ENCODE results near the gene ZNF341. TPM values are rescaled to one million over a fixed set of nuclear protein-coding genes. Genes with fewer than 3 reads are reported as not detected.

Gene ZNF341
- total and polyA plus RNA-seq, 2 donors (not counting 1 experiment from before 2014, with no cell fraction given): 9.1 to 10.9 TPM

DNA sequence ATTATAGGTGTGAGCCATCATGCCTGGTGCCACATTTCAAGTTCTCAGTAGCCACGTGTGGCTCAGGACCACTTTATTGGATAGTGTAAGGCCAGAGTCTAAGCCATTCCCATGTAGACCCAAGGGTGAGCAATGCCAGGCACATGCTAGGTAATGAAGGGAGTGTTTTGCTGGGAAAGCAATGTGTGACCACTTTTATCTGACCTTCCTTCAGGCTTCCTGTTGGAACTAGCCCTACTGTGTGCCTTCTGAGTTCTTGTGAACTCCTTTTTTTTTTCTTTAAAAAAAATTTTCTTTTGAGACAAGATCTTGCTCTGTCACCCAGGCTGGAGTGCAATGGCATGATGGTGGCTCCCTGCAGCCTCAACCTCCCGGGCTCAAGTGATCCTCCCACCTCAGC lies 33.3 kb downstream of the ZNF341 start:
- no peaks in the 10 kb centered on the region for H3K27me3 Mint-ChIP-seq
- ChIA-PET POLR2A (no interaction called here), CTCF (no interaction called here)
- Histone ChIP-seq H3K36me3 (replicated peaks in 1 of 2; ENCODE audit: control extremely low read depth in 1 of 2, control insufficient read depth in 1 of 2, extremely low read depth in 1 of 2, insufficient read depth in 2 of 2, low read length in 1 of 2) (peaks cover 0 to 21% of the 10 kb centered on the region in 2 experiments), H3K4me1 (ENCODE audit: control insufficient read depth in 2 of 2, insufficient read depth in 2 of 2, low read length in 2 of 2) (no peaks in the 10 kb centered on the region), H4K20me1 (ENCODE audit: control insufficient read depth, insufficient read depth, low read length, poor library complexity, severe bottlenecking) (no peaks in the 10 kb centered on the region), H3K9me3 (ENCODE audit: control extremely low read depth in 1 of 3, control insufficient read depth in 2 of 3, insufficient read depth in 1 of 3, low read length in 2 of 3) (no peaks in the 10 kb centered on the region), H3K79me2 (ENCODE audit: control insufficient read depth, insufficient read depth, low read length) (no peaks in the 10 kb centered on the region), H3K27me3 (replicated peaks in 1 of 4; ENCODE audit: control extremely low read depth in 1 of 4, control insufficient read depth in 3 of 4, insufficient read depth in 4 of 4, low read length in 3 of 4) (no peaks in the 10 kb centered on the region), H3K27ac (ENCODE audit: low read length in 2 of 2) (no peak overlapping the region), H2AFZ (ENCODE audit: insufficient read depth, low read depth, low read length, poor library complexity, severe bottlenecking) (no peak overlapping the region), H3K9ac (ENCODE audit: low read length) (no peak overlapping the region), H3K4me2 (replicated peaks; ENCODE audit: low read depth, low read length, poor library complexity, severe bottlenecking) (no peak overlapping the region), H3K4me3 (ENCODE audit: control extremely low read depth in 1 of 5, extremely low read depth in 1 of 5, insufficient read depth in 1 of 5, low read depth in 2 of 5, low read length in 4 of 5) (no peak overlapping the region)
- H3K9me3 Mint-ChIP-seq (ENCODE audit: insufficient read depth): no peaks in the 10 kb centered on the region
- H3K4me1 Mint-ChIP-seq: peaks cover 3% of the 10 kb centered on the region
- TF ChIP-seq, protein P1, sequence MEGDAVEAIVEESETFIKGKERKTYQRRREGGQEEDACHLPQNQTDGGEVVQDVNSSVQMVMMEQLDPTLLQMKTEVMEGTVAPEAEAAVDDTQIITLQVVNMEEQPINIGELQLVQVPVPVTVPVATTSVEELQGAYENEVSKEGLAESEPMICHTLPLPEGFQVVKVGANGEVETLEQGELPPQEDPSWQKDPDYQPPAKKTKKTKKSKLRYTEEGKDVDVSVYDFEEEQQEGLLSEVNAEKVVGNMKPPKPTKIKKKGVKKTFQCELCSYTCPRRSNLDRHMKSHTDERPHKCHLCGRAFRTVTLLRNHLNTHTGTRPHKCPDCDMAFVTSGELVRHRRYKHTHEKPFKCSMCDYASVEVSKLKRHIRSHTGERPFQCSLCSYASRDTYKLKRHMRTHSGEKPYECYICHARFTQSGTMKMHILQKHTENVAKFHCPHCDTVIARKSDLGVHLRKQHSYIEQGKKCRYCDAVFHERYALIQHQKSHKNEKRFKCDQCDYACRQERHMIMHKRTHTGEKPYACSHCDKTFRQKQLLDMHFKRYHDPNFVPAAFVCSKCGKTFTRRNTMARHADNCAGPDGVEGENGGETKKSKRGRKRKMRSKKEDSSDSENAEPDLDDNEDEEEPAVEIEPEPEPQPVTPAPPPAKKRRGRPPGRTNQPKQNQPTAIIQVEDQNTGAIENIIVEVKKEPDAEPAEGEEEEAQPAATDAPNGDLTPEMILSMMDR (IDR thresholded peaks at IDR 0.05): no peak
- TF ChIP-seq EZH2 (IDR thresholded peaks at IDR 0.05; ENCODE audit: borderline replicate concordance, insufficient read depth, low read depth, low read length, poor library complexity, severe bottlenecking): no peak
- 100% methylated on average over 1 of the region's 2 CpGs for WGBS (ENCODE audit: insufficient coverage)
- DNase-seq: no peak
- intact Hi-C loops (cut with micrococcal nuclease): no loop called here
- ATAC-seq (ENCODE audit: low read depth): no peak
- no peak overlapping the region for H3K4me3 Mint-ChIP-seq
- H3K27ac Mint-ChIP-seq: no peak overlapping the region

DNA sequence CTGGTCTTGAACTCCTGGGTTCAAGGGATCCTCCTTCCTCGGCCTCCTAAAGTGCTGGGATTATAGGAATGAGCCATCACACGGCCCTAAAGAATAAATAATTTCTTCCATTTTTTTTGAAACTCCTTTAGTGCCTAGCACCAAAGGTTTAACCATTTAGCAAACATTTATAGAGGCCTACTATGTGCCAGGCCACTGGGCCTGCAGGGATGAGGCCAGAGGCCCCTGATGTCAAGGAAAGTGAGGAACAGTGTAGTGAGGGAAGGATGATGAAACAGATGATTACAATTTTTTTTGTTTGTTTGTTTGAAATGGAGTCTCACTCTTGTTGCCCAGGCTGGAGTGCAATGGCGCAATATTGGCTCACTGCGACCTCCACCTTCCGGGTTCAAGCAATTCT lies 33.8 kb downstream of the ZNF341 start:
- no peaks in the 10 kb centered on the region for H3K9me3 Mint-ChIP-seq (ENCODE audit: insufficient read depth)
- Histone ChIP-seq H3K4me1 (ENCODE audit: control insufficient read depth in 2 of 2, insufficient read depth in 2 of 2, low read length in 2 of 2) (no peaks in the 10 kb centered on the region), H3K4me3 (ENCODE audit: control extremely low read depth in 1 of 5, extremely low read depth in 1 of 5, insufficient read depth in 1 of 5, low read depth in 2 of 5, low read length in 4 of 5) (no peak overlapping the region), H3K9ac (ENCODE audit: low read length) (no peak overlapping the region), H3K9me3 (ENCODE audit: control extremely low read depth in 1 of 3, control insufficient read depth in 2 of 3, insufficient read depth in 1 of 3, low read length in 2 of 3) (no peaks in the 10 kb centered on the region), H3K27me3 (replicated peaks in 1 of 4; ENCODE audit: control extremely low read depth in 1 of 4, control insufficient read depth in 3 of 4, insufficient read depth in 4 of 4, low read length in 3 of 4) (no peaks in the 10 kb centered on the region), H2AFZ (ENCODE audit: insufficient read depth, low read depth, low read length, poor library complexity, severe bottlenecking) (no peak overlapping the region), H3K4me2 (replicated peaks; ENCODE audit: low read depth, low read length, poor library complexity, severe bottlenecking) (no peak overlapping the region), H3K27ac (ENCODE audit: low read length in 2 of 2) (no peak overlapping the region), H3K79me2 (ENCODE audit: control insufficient read depth, insufficient read depth, low read length) (no peaks in the 10 kb centered on the region), H4K20me1 (ENCODE audit: control insufficient read depth, insufficient read depth, low read length, poor library complexity, severe bottlenecking) (no peaks in the 10 kb centered on the region), H3K36me3 (replicated peaks in 1 of 2; ENCODE audit: control extremely low read depth in 1 of 2, control insufficient read depth in 1 of 2, extremely low read depth in 1 of 2, insufficient read depth in 2 of 2, low read length in 1 of 2) (peaks cover 0 to 21% of the 10 kb centered on the region in 2 experiments)
- ChIA-PET CTCF (no interaction called here), POLR2A (no interaction called here)
- H3K27ac Mint-ChIP-seq: no peak overlapping the region
- no peaks in the 10 kb centered on the region for H3K27me3 Mint-ChIP-seq
- TF ChIP-seq, protein P1 (IDR thresholded peaks at IDR 0.05): no peak
- no peak for TF ChIP-seq EZH2 (IDR thresholded peaks at IDR 0.05; ENCODE audit: borderline replicate concordance, insufficient read depth, low read depth, low read length, poor library complexity, severe bottlenecking)
- peaks cover 3% of the 10 kb centered on the region for H3K4me1 Mint-ChIP-seq
- WGBS (ENCODE audit: insufficient coverage): 86% methylated on average over 1 of the region's 5 CpGs
- H3K4me3 Mint-ChIP-seq: no peak overlapping the region
- intact Hi-C loops (cut with micrococcal nuclease): no loop called here
- ATAC-seq (ENCODE audit: low read depth): no peak
- no peak for DNase-seq
